ENCODE results near the gene MICAL3.

Gene MICAL3

DNA sequence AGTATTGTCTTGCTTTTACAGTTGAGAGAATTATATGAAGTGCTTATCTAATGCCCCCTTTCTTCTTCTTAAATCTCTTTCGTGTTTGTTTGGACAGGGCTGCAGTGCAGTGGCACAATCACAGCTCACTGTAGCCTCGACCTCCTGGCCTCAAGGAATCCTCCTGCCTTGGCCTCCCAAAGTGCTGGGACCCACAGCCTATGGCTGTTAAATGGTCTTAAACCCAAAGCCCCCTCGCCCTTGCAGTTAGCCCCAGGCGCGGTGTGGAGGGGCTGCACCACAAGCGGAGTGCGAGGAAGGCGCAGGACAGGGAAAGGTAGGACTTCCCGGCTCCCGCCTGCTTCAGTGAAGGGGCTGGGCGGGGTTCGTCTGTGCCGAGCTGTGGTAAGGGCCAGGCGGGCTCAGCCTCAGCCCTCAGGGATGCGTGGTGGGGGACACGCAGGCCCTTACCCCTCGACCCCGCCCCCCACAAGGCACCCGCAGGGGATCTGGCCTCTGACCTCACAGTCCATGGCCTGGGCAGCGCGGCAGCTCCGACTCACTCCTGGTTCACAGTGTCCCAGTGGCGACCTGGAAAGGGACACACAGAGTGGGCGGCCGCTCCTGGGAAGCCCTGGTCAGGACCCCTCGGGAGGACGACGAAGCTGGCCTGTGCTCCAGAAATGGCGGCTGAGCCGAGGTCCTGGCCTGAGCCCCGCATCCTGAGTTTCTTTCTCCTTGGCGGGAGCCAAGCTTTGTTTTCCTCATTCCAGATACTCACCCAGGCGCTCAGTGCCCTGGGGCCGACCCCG is 274.6 kb downstream of the MICAL3 start:
- no peak for DNase-seq (ENCODE audit: low read depth)

DNA sequence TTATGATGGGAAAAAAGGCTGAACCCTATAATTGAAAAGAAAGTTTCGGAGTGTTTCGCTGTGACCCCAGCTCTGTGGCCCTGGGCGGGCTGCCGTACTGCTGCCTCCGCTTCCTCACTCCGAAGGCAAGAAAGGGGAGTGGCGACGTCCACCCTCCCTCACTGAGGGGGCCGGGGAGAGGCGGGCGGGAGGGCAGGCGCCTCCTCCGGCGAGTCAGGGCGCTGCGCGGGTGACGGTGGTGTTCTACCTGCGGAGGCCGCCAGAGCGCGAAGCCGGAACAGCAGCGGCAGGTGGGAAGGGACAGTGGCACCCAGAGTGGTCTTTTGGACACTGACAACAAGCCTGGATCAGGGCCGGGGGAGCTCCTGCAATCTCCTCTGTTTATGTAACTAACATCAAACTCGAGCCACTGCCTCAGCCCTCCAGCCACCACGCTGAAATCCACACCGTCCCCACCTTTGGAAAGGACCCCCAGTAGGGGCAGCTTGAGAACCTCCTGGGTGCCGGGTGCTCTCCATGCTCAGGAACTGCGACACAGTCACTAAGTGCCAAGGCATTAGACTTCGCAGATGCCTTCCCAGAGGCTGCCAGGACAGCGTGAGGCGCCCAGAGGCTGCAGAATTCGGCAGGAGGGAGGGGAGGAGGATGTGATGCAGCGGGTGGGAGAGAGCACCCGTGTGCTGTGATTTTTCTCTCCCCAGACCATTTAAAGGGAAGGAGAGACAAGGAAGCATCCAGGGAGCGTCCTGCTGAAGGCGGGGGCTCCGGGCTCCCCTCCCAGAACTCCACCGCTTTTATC is 275.6 kb downstream of the MICAL3 start:
- DNase-seq (ENCODE audit: low read depth) = no peak

DNA sequence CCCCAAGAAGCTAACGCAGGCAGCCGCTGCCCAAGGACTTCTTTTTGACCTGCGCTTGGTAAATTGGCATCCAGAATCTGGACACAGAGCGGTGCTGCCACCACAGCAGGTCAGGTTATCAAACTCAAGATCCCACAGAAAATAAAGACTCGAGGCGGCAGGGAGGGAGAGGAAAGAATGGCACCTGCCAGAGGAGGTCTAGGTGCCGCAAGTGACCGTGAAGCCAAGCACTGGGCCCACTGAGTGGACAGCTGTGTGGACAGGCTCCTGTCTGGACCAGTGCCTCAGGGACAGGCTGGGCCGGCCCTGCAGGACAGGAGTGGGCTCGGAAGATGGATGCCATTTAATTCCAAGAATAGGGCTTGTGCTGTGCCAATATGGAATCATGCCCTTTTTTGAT is 277.4 kb downstream of the MICAL3 start:
- no peak for DNase-seq (ENCODE audit: low read depth)

DNA sequence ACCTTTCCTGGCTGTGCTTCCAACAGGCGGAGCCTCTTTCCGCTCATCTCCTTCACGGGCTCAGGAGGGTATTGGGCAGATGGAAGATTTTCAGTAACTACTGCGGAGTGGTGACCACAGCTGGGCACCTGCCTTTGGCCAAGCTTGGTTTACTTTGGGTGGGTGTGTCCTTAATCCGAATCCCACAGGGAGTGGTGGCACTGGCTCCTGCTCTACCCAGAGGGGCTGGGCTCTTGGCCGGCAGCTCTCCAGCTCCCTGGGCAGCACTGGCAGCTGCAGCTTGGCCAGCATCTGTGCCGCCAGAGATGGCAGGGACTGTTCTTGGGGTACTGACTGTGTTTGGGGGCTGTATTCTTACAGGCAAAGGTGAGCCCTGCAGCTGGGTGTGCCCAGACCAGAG is 279.9 kb downstream of the MICAL3 start:
- no peak for DNase-seq (ENCODE audit: low read depth)

DNA sequence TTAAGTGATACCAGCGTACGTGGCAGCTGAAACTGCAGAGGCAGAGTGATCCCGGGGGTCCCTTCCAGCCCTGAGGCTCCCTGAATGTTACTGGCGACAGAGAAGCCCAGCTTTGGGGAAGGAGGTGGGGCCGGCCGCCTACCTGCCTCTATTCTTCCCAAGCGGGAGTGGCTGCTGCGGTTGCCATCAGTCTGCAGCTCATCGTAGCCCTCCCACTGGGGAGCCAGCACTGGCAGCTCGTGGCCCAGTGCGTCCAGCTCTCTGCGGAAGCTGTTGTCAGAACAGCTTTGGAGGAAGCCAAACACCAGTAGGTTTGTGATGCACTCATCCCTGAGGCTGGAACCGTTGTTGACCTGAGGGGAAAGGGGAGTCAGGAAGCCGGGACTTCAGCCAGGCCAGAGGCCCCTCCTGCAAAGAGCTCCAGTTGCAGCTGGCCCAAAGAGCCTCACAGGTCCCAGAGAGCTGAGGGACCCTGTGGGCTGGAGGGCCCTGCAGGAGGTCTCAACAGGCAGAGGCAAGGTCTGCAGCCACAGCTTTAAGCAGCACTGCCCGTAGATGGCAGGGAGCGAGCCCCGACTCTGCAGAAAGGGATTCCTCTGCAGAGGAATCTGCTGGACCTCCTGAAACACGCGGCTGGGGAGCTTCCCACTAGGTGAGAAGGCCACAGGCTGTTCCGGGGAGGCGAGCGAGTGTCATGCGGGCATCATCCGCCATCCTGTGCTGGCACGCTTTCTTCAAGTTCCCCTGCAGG is 280.5 kb downstream of the MICAL3 start:
- no peak for DNase-seq (ENCODE audit: low read depth)

DNA sequence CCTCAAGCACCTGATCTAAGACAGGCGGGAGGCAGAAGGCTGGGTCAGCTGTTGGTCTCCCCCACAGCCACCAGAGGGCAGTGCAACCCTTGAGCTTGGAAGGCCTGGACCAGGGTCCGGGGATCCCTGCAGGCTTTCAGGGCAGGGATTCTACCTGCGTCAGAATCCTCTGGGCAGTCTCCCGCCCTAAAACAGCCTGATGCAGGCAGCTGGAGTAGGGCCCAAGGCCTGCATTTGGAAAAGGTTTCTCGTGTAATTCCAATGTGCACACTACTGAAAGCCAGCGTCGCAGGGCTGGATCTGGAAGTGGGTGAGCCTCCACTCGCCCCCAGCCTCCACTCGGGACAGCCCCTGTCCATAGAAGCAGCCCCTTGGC is 281.8 kb downstream of the MICAL3 start:
- peak; percentile 55 for DNase-seq (ENCODE audit: low read depth)

DNA sequence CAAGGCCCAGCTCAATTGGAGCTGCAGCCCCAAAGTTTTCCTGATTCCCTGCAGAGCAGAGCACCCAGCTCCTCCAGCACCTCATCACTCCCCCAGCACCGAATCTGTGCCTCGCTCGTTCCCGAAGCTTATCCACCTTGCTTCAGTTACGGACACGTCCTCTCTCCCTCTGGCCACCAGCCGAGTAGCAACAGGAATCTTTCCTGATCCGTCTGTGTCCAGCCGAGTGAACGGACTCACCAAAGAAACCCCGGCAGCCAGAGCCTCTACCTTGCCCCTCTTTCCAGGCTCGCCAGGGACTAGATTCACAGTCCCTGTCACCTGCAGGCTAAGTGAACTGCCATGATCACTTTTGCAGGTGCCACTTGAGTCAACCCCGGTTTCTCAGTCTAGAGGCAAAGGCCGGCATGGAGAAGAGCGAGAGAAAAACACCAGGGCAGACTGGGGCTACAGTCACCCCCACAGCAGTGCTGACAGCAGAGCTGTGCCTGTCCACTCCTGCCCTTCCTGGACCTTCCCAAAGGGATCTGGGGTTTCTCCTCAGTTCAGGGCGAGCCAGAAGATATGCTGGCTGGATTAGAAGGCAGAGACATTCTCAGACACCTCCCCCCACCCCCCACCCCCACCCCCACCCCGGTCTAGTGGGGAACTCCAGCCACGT is 282.4 kb downstream of the MICAL3 start:
- no peak for DNase-seq (ENCODE audit: low read depth)

DNA sequence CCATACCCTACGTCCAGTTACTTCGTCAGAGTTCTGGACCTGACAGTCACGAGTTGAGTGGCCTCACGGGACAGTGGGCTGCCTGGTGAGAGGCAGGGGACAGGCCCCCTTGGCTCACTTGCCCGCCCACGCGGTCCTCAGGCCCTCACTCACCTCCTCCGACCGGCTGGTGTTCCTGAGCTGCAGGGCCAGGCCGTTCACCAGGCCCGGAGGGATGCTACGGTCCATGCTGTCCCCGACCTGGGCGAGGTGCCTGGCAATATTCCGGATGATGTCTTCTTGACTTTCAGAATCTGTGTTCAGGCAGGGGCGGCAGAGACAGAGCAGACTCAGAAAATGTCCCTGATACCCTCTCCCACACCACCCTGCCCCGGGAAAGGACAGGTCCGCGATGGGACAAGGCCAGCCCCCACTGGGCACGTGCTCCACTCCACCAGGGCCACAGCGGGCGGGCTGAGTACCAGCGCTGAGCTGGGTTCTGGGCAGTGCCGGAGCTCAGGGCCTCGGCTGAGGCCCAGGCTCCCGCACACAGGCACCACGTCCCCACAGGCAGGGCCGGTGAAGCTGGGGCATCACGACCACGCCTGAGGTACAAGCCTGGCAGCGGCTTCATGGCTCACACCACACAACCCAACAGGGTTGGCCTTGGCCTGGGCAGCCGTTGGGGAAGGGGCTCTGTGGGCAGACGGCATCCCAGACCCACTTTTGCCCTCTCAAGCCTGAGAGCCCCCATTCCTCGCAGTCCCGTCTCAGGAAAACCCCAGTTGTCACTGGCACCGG is 285.0 kb downstream of the MICAL3 start:
- DNase-seq (ENCODE audit: low read depth) = no peak

DNA sequence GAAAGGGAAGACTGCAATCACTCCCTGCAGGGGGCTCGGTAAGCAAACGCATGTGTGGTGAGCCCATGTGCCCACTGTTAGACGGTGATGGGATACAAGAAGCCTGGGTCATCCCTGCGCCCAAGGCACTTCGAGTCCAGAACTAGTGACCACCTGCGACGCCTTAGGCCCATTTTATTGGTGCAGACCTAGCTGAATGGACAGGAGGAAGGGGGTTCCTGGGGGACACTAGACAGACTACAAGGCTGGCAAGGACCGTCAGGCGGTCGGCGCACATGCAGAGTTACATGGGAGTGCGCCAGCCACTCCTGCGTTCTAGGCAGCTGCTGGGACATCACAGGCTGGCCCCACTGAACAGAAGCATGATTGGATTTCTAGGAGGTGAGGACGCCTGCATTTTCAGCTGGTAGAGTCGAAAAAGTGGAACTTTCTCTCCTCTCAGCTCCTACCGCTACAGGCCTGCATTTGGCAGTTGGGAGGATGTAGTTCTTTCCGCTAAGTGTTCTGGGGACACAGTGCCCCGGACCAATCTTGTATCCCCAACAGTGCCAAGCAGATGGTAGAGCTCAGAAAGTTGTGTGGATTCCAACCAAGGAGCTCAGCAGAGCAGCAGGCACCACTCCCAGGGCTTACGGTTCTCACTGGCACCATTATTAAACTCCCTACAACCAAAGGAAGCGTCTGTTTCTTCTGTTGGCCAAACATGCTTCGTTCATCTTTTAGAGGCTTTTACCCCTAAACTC is 285.8 kb downstream of the MICAL3 start:
- DNase-seq (ENCODE audit: low read depth) = no peak
